ENCODE data around the gene SLC22A3.
"Not testable (repeated sequence)": the region's sequence is repeated elsewhere in the genome, so short reads cannot be mapped to it uniquely, and the experiment has no call there.

Gene SLC22A3

GRCh38 chr6:160420253-160420968, 72.2 kb downstream of the SLC22A3 start:
- no peak for DNase-seq

GRCh38 chr6:160420969-160421556, 72.9 kb downstream of the SLC22A3 start:
- DNase-seq = no peak

GRCh38 chr6:160421854-160422253, 73.7 kb downstream of the SLC22A3 start:
- DNase-seq = no peak

GRCh38 chr6:160424256-160424655, 76.1 kb downstream of the SLC22A3 start:
- no peak for DNase-seq

- no peak for DNase-seq
These were observed 78.0 kb downstream of the SLC22A3 start for GRCh38 chr6:160426136-160426535.

- no peak for DNase-seq
These were observed 79.3 kb downstream of the SLC22A3 start for GRCh38 chr6:160427312-160428068.

- DNase-seq = no peak
These were observed 79.9 kb downstream of the SLC22A3 start for GRCh38 chr6:160428069-160428430.

- DNase-seq = no peak
These were observed 80.8 kb downstream of the SLC22A3 start for GRCh38 chr6:160428818-160429619.

GRCh38 chr6:160429620-160429895, 81.4 kb downstream of the SLC22A3 start:
- no peak for DNase-seq

GRCh38 chr6:160430203-160430602, 82.0 kb downstream of the SLC22A3 start:
- DNase-seq = no peak

GRCh38 chr6:160430751-160431150, 82.6 kb downstream of the SLC22A3 start:
- no peak for DNase-seq

GRCh38 chr6:160431226-160431625, 83.0 kb downstream of the SLC22A3 start:
- no peak for DNase-seq

GRCh38 chr6:160431791-160432404, 83.7 kb downstream of the SLC22A3 start:
- no peak for DNase-seq

- DNase-seq = no peak
These were observed 87.8 kb downstream of the SLC22A3 start for GRCh38 chr6:160435935-160436334.

- no peak for DNase-seq
These were observed 89.0 kb downstream of the SLC22A3 start for GRCh38 chr6:160437154-160437553.

GRCh38 chr6:160437775-160438174, 89.6 kb downstream of the SLC22A3 start:
- no peak for DNase-seq

GRCh38 chr6:160438481-160438880, 90.3 kb downstream of the SLC22A3 start:
- no peak for DNase-seq

GRCh38 chr6:160439751-160440150, 91.6 kb downstream of the SLC22A3 start:
- DNase-seq = no peak

GRCh38 chr6:160442151-160442550, 94.0 kb downstream of the SLC22A3 start:
- DNase-seq = no peak

GRCh38 chr6:160445130-160445529, 97.0 kb downstream of the SLC22A3 start:
- no peak for DNase-seq

- no peak for DNase-seq
These were observed 99.2 kb downstream of the SLC22A3 start for GRCh38 chr6:160447350-160447749.

GRCh38 chr6:160449787-160450186, 101.6 kb downstream of the SLC22A3 start:
- DNase-seq = not testable (repeated sequence)

GRCh38 chr6:160450849-160451248, 102.7 kb downstream of the SLC22A3 start:
- DNase-seq = no peak

Data from CD4-positive, alpha-beta T cell treated with Interferon alpha-2 for 1 hour (primary cell).